Psoas muscle (tissue), 8 donors: ENCODE data around the gene TBC1D22A. TPM values are rescaled to one million over a fixed set of nuclear protein-coding genes. Genes with fewer than 3 reads are reported as not detected.
A peak's percentile ranks its signal among the peaks of the same experiment; 100 is the strongest.
"Not testable (repeated sequence)": the region's sequence is repeated elsewhere in the genome, so short reads cannot be mapped to it uniquely, and the experiment has no call there.

Experiments
- ATAC-seq, 4 donors: fragments of 200-7000 bp; cut with Tn5 transposase; one replicate each; pipeline ENCODE4 v1.9.1; 2020; ENCODE audit warnings: moderate library complexity in 3 of 4, mild to moderate bottlenecking in 2 of 4
- DNase-seq, 2 donors: peaks; one replicate each; pipeline ENCODE4 v3.0.0-alpha.2; 2020
- H3K27ac ChIP-seq: fragments of 200-600 bp; one replicate; pipeline ENCODE4 v1.8.0; 2022
- H3K27me3 ChIP-seq, 3 donors: fragments of 200-600 bp in 1 of 3; one replicate each; pipeline versions ENCODE4 v1.6.1 to v1.8.0; 2013 to 2022; ENCODE audit warnings: low read length in 2 of 3, mild to moderate bottlenecking in 2 of 3, moderate library complexity in 1 of 3; ENCODE audit not compliant: insufficient read depth in 3 of 3
- H3K36me3 ChIP-seq, 2 donors: fragments of 200-600 bp in 1 of 2; one replicate each; pipeline versions ENCODE4 v1.6.1 to v1.8.0; 2013 to 2022; ENCODE audit warnings: low read depth in 1 of 2, mild to moderate bottlenecking in 1 of 2, moderate library complexity in 1 of 2; ENCODE audit not compliant: insufficient read depth in 1 of 2
- H3K4me1 ChIP-seq: fragments of 200-600 bp; one replicate; pipeline ENCODE4 v1.8.0; 2022
- H3K4me3 ChIP-seq: fragments of 200-600 bp; one replicate; pipeline ENCODE4 v1.8.0; 2022; ENCODE audit warnings: mild to moderate bottlenecking
- H3K9me3 ChIP-seq: fragments of 200-600 bp; one replicate; pipeline ENCODE4 v1.8.0; 2022
- WGBS, 3 donors: extraction: QIAGEN DNeasy Blood & Tissue Kit; methylation state at CpG; one replicate each; pipeline versions ENCODE4 v1.1.6 to v1.1.7; 2013; 5-methylcytosine and 5-hydroxymethylcytosine counted together
- intact Hi-C, 2 donors: fragments of 100-400 bp; cut with DNase I; formaldehyde crosslinking; loops; one replicate each; pipeline versions ENCODE4 v1.11.0 to v1.14.2; 2022
- polyA plus RNA-seq, 3 donors: library from polyadenylated mRNA; stranded (reverse); fragments of 200-250 nt; gene quantifications; one replicate each; pipeline ENCODE4 v1.2.3, GENCODE V29; 2013
- total RNA-seq, 4 donors: library from RNA; stranded (reverse); fragmentation: NEBNext Ultra II Directional in 2 of 4; extraction: Animal tissue kit (Norgen Biotek cat#: 25700) in 2 of 4; gene quantifications; one replicate each; pipeline versions ENCODE4 v1.2.1 to v1.2.4, GENCODE V29; 2021 to 2023
- TF ChIP-seq, protein P1 (sequence below): fragments of 200-600 bp; IDR thresholded peaks from one replicate; pipeline ENCODE4 v1.8.0; 2022; ENCODE audit warnings: antibody characterized with exemption
- donor health status: healthy with polysubstance abuse.
- donor health status: DM: no; HTN: no; CAD: no; lungs with moderate emphysema.
- donor health status: Bipolar disorder and iron deficiency.
- donor health status: healthy.
- donor health status: DM: yes; HTN: yes; CAD: no.
- donor health status: DM: no; HTN: no; CAD: no.
- donor health status: DM: no; HTN: no; CAD: no.
- donor health status: DM: yes; HTN: yes; CAD: no.

The TBC1D22A gene
- total and polyA plus RNA-seq, 7 donors, result 11.7 to 25.0 (median 18.9) TPM

DNA sequence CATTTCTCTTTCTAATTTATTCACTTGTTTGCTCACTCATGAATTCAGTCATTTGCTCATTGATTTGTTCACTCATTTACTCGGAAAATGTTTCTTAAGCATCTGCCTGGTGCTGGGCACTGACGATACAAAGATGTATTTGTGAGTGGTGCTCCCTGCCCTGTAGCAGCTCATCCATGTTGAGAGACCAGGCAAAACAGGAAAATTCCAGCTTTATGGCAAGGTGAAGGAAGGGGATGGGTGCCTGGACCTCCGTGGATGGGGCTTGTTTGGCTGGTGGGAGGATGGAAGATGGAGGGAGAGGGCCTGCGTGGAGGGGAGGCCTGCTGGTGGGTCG, 53.1 kb downstream of the TBC1D22A start:
- Histone ChIP-seq H3K9me3 (no peaks in the 10 kb centered on the region), H3K36me3 (no peaks in the 10 kb centered on the region), H3K4me1 (no peaks in the 10 kb centered on the region), H3K27ac (no peak overlapping the region), H3K27me3 (no peaks in the 10 kb centered on the region), H3K4me3 (no peak overlapping the region)
- intact Hi-C loops, result no loop called here
- WGBS, 3 donors, result 90 to 93% (median 91%) methylated on average over 5 of the region's 5 CpGs
- DNase-seq, result no peak
- TF ChIP-seq, protein P1, sequence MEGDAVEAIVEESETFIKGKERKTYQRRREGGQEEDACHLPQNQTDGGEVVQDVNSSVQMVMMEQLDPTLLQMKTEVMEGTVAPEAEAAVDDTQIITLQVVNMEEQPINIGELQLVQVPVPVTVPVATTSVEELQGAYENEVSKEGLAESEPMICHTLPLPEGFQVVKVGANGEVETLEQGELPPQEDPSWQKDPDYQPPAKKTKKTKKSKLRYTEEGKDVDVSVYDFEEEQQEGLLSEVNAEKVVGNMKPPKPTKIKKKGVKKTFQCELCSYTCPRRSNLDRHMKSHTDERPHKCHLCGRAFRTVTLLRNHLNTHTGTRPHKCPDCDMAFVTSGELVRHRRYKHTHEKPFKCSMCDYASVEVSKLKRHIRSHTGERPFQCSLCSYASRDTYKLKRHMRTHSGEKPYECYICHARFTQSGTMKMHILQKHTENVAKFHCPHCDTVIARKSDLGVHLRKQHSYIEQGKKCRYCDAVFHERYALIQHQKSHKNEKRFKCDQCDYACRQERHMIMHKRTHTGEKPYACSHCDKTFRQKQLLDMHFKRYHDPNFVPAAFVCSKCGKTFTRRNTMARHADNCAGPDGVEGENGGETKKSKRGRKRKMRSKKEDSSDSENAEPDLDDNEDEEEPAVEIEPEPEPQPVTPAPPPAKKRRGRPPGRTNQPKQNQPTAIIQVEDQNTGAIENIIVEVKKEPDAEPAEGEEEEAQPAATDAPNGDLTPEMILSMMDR, result no peak
- no peak for ATAC-seq

DNA sequence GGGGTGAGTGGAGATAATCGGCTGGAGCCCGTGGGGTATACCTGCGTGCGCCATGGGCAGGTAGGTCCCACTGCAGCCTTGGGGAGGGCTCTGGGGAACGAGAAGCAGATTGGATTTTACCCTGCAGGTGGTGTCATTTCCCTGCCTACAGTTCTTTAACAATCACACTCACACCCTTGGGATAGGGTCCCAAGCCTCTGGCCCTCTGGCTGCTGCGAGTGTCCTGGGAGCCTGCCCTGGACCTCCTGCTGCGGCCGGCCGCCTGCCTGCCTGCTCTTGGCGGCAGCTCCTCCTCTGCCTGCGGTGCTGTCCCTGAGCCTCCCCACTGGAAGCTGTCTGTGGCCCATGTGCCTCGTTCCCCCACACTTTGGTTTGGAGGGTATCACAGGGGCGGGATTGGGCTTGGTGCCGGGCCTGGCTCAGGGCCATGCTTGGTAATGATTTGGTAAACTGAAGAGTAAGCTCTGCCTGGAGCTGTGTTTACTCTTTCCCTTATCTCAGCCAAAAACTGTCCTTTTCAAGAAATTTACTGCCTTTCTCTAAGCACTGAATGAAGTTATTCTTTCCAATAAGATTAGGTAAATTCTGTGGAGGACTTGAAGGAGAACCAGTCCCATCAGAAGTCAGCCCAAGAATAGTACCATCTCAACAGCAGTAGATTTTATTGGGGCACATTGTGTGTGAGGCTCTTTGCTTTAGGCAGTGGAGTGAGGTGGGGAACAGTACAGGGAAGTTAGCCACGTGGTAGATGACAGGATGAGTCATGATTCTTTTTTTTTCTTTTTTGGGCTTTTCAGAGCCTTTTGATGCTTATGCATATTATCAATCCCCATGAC, 53.7 kb downstream of the TBC1D22A start:
- H3K27me3 ChIP-seq, result no peaks in the 10 kb centered on the region
- no peaks in the 10 kb centered on the region for H3K4me1 ChIP-seq
- ATAC-seq (peak in 1 of 4 donors; percentile 27), DNase-seq (no peak)
- H3K27ac ChIP-seq, result no peak overlapping the region
- TF ChIP-seq, protein P1, result no peak
- H3K9me3 ChIP-seq, result no peaks in the 10 kb centered on the region
- intact Hi-C loops, result no loop called here
- H3K36me3 ChIP-seq, result no peaks in the 10 kb centered on the region
- H3K4me3 ChIP-seq, result no peak overlapping the region
- WGBS, 3 donors, result 78 to 80% (median 80%) methylated on average over 15 of the region's 15 CpGs

DNA sequence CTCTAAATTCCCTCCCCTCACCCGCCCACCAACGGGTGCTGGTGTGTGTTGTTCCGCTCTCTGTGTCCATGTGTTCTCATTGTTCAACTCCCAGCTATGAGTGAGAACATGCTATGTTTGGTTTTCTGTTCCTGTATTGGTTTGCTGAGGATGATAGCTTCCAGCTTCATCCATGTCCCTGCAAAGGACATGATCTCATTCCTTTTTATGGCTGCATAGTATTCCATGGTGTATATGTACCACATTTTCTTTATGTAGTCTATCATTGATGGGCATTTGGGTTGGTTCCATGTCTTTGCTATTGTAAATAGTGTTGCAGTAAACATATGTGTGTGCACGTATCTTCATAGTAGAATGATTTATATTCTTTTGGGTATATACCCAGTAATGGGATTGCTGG, 54.9 kb downstream of the TBC1D22A start:
- H3K36me3 ChIP-seq, ATAC-seq, intact Hi-C loops, H3K4me3 ChIP-seq, DNase-seq, H3K4me1 ChIP-seq, H3K27ac ChIP-seq, H3K9me3 ChIP-seq, H3K27me3 ChIP-seq: not testable (repeated sequence)
- 95 to 100% (median 98%) methylated on average over 4 of the region's 4 CpGs for WGBS, 3 donors

DNA sequence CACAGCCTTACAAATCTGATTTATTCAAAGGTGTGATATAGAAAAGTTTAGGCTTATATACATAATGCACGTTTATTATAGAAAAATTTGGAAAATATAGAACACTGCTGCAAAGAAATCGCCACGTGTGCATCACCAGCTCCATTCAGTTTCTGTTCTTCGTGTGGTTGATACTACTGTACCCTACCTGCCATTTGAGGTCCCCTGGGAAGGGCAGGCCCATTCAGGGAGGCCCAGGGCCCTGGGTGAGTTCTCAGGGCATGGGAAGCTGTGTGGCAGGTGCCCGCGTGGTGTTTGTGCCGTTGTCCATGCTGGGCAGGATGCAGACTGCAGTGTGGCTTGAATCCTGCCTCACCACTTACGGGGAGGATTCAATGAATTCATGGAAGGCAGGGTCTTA, 60.8 kb downstream of the TBC1D22A start:
- Histone ChIP-seq H3K36me3 (peaks cover 0 to 10% of the 10 kb centered on the region in 2 donors), H3K27me3 (no peaks in the 10 kb centered on the region), H3K9me3 (no peaks in the 10 kb centered on the region), H3K4me1 (no peaks in the 10 kb centered on the region), H3K4me3 (no peak overlapping the region), H3K27ac (no peak overlapping the region)
- TF ChIP-seq, protein P1, result no peak
- intact Hi-C loops, result no loop called here
- no peak for ATAC-seq
- DNase-seq, result no peak
- WGBS, 3 donors, result 94 to 96% (median 96%) methylated on average over 8 of the region's 8 CpGs

DNA sequence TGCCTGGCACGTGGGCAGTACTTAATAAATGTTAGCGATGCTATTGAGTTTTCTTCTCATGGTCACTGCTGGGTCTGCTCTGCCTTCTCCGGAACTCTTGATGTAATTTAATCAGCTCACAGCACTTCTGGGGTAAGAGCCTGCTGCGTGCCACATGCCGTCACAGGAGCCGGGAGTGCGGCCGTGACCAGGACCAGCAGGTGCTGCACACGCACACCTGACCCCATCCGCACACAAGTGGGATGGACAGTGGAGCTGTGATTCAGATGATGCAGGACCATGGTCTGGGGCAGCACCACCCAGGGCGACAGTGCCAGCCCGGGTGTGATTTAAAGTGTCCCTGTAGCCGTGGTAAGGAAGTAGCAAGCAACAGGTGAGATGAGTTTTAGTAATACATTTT, 61.2 kb downstream of the TBC1D22A start:
- 91 to 95% (median 94%) methylated on average over 13 of the region's 13 CpGs for WGBS, 3 donors
- ATAC-seq (no peak), DNase-seq (no peak)
- TF ChIP-seq, protein P1, result no peak
- H3K36me3 ChIP-seq, result peaks cover 0 to 10% of the 10 kb centered on the region in 2 donors
- no peak overlapping the region for H3K27ac ChIP-seq
- H3K9me3 ChIP-seq, result no peaks in the 10 kb centered on the region
- H3K4me1 ChIP-seq, result peaks cover 1% of the 10 kb centered on the region
- no peak overlapping the region for H3K4me3 ChIP-seq
- intact Hi-C loops, result no loop called here
- no peaks in the 10 kb centered on the region for H3K27me3 ChIP-seq
